ENCODE measurements around the gene CNDP2.

The CNDP2 gene

GRCh38 chr18:74571895-74572680, 75.9 kb downstream of the CNDP2 start:
- DNase-seq (ENCODE audit: low spot score): no peak

GRCh38 chr18:74573053-74573452, 76.9 kb downstream of the CNDP2 start:
- no peak for DNase-seq (ENCODE audit: low spot score)

Data from COLO829 (cell line).